Activated CD8-positive, alpha-beta memory T cell treated with anti-CD3 and anti-CD28 coated beads, Interleukin-2, amount 50 U/mL, for 24 hours (primary cell): ENCODE data around the gene RINL.
"Not testable (repeated sequence)": the region's sequence is repeated elsewhere in the genome, so short reads cannot be mapped to it uniquely, and the experiment has no call there.

Experiments
- DNase-seq: peaks from one replicate; pipeline ENCODE4 v3.0.0-alpha.2; 2020; ENCODE audit errors: extremely low read depth

RINL gene

GRCh38 chr19:38905620-38906019 is 27.5 kb upstream of the RINL start:
- no peak for DNase-seq

- DNase-seq: no peak
Measured at GRCh38 chr19:38904581-38905539, 26.8 kb upstream of the RINL start.

GRCh38 chr19:38901683-38902082 is 23.6 kb upstream of the RINL start:
- no peak for DNase-seq

DNA sequence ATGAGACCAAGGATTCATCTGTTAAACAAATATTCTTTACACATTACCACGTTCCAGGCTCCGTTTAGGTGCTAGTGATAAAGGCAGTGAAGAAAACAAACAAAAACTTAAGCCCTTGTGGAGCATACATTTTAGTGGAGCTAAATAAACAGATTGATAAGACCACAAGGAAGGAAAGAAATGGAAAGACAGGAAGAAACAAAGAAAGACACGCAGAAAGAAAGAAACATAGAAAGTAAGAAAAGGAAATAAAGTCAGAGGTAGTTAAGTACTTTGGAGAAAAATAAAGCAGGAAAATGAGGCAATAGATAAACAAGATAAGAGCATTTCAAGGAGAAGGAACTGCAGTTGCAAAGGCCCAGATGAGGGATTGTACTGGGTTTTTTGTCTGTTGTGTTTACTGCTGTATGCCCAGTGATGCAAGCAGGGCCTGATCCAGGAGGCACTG is 22.7 kb upstream of the RINL start:
- no peak for DNase-seq

GRCh38 chr19:38900202-38900629 is 22.1 kb upstream of the RINL start:
- no peak for DNase-seq

GRCh38 chr19:38899447-38900201 is 21.5 kb upstream of the RINL start, which contains the start of the genes NFKBIB and SIRT2:
Gene NFKBIB, plus strand, starts transcription at chr19:38899969. Its CDS starts 64 bp downstream, at chr19:38900033.
Gene SIRT2, minus strand, starts transcription at chr19:38899618. Its CDS starts 97 bp downstream, at chr19:38899521.
- peak; percentile 99 for DNase-seq

- DNase-seq: no peak
Measured at GRCh38 chr19:38898788-38899446, 20.8 kb upstream of the RINL start.

DNA sequence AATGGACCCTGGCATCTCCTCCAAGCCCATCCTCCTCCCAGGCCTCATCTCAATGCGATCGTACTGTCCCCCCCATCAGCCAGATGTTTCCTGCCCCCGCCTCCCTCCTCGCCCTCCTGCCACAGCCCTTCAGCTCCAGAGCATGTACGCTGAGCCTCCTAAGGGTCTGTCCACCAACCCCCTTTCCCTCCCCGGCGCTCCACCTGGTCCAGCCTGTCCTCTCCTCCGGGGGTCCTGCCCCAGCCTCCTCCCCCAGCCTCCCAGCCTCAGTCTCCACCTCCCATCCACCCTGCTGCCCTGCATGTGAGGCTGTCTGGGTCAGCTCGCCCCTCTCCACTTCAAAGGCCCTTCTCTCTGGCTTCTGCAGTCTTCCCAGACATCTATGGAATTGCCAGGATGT is 16.9 kb upstream of the RINL start:
- DNase-seq: no peak

DNA sequence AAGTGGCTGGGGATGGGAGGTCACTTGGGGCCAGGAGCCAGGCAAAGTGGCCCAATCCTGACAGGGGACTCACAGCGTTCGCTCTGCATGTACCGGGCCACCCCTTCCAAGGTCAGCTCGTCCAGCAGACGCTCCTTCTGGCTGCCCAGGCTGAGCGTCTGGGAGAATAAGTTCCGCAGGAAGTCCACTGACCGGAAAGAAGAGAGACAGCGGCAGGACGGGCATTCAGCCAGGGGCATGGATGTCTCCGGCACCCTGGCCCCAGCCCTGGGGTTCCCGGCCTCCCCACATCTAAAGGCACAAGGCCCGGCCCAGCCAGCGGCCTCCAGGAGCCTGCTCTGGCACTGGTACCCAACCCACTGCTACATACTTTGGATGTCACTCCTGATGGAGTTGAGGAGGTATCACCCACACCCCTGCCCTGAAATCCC is 15.3 kb upstream of the RINL start:
- no peak for DNase-seq

GRCh38 chr19:38892841-38893240 is 14.8 kb upstream of the RINL start:
- no peak for DNase-seq

GRCh38 chr19:38891771-38892170 is 13.7 kb upstream of the RINL start:
- DNase-seq: no peak

GRCh38 chr19:38890686-38891085 is 12.6 kb upstream of the RINL start:
- DNase-seq: no peak

DNA sequence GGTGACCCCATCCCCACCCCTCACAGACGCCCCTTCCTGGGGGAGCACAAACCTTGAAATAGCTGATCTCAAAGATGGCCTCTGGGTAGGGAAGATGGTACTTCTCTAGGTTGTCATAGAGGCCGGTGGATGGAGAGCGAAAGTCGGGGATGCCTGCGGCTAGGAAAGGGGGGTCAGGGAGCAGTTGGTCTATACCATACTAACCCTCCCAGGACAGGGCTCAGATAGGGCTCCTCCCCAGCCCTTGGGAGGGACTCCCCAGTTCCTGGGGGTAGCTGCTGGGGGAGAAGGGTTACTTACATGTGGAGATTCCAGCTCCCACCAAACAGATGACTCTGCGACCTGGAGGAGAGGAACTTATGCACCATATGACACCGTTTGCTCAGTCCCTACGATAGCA is 11.7 kb upstream of the RINL start:
- no peak for DNase-seq

GRCh38 chr19:38888876-38889275 is 10.8 kb upstream of the RINL start:
- DNase-seq: no peak

- not testable (repeated sequence) for DNase-seq
Measured at GRCh38 chr19:38884691-38885090, 6.6 kb upstream of the RINL start.

DNA sequence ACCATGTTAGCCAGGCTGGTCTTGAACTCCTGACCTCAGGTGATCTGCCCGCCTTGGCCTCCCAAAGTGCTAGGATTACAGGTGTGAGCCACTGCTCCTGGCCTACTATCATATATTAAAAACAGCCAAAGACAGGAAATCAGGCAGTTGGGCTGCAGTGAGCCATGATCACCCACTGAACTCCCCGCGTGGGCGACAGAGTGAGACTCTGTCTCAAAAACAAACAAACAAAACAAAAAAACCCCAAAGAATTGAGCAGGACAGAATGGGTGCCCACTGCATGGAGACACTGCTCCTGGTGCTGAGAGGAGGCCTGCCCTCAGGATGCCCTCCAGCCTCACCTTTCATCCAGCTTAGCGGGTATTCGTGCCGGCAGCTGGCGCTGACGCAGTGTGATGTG is 5.2 kb upstream of the RINL start:
- DNase-seq: no peak

GRCh38 chr19:38880882-38881609 is 3.0 kb upstream of the RINL start:
- no peak for DNase-seq

DNA sequence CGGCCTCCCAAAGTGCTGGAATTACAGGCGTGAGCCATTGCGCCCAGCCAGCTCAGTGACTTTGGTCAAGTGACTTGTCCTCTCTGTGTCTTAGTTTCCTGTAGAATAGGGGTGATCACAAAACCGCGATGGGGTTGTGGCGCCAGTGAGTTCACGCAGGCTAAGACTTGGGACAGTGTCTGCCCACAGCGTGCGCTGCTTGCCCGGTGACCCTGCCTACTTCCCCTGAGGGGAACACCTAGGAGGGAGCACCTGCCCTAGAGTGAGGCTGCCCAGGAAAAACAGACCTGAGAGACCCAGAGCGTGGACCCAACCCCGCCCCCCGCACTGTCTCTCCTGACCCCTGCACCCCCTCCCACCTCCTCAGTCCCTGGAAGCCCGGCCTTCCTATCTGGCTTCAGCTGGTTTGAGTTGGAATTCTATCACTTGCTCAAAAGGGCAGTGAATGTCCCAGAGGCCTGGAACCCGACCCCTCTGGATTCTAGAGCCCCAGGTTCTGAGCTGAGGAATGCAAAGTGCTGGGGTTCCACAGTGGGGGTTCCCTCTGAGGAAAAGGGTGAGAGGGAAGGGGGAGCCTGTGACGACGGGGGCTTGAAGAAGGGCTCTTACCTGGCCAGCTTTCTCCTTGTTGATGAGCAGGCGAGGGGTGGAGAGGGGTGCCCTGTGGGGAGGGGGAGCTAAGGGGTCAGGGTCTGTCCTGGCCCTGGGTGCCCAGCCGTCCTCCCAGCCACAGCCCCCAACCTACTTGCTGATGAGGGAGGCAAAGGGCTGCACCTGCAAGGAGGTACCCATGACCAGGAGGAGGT is 2.2 kb upstream of the RINL start:
- DNase-seq: no peak

DNA sequence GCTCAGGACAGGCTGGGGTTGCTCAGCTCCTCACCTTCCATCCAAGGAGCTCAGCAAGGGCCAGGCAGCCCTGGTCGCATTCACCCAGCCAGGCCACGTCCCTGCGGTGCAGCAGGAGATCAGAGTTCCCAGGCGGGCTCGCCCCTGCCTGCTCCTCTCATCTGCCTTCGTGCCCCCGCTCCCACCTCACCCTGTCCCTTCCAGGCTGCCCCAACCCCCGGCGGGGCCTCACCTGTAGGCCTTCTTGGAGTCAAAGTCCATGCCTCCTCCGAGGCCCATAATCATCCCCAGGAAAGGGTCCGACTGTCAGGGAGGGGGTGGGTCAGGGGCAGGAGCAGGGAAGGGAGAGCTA is 1.3 kb upstream of the RINL start:
- no peak for DNase-seq

- DNase-seq: no peak
Measured at GRCh38 chr19:38878575-38879399, 712 bp upstream of the RINL start.
